ENCODE results near the gene NAGPA.

The NAGPA gene

DNA sequence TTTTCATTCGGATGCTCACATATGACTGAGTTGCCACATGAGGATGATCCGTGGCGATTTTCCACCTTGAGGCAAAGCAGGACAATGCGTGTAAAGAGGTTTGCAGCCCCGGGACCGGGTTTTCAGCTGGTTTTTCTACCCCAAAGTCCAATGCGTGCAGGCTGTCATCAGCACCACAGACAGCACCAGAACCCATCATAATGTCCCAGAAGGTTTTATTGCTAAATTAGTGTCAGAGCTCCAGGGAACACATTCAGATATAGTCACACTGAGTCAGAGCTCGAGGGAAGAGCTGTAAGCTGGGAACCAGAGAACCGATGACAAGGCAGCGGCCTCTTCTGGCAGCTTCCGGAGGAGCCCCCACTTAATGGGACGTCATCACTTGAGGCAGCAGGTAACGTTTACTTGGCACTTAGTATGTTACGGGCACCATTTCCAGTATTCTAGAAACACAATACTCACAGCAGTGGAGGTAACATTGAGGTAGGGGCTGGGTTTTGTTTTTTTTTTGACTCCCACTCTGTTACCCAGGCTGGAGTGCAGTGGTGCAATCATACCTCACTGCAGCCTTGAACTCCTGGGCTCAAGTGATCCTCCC lies 8.9 kb upstream of the NAGPA start:
- H3K4me3 Mint-ChIP-seq: no peak overlapping the region
- H3K9me3 Mint-ChIP-seq: no peaks in the 10 kb centered on the region
- H3K27me3 Mint-ChIP-seq (ENCODE audit: low read depth, poor library complexity): peaks cover 35% of the 10 kb centered on the region
- TF ChIP-seq, protein P1, sequence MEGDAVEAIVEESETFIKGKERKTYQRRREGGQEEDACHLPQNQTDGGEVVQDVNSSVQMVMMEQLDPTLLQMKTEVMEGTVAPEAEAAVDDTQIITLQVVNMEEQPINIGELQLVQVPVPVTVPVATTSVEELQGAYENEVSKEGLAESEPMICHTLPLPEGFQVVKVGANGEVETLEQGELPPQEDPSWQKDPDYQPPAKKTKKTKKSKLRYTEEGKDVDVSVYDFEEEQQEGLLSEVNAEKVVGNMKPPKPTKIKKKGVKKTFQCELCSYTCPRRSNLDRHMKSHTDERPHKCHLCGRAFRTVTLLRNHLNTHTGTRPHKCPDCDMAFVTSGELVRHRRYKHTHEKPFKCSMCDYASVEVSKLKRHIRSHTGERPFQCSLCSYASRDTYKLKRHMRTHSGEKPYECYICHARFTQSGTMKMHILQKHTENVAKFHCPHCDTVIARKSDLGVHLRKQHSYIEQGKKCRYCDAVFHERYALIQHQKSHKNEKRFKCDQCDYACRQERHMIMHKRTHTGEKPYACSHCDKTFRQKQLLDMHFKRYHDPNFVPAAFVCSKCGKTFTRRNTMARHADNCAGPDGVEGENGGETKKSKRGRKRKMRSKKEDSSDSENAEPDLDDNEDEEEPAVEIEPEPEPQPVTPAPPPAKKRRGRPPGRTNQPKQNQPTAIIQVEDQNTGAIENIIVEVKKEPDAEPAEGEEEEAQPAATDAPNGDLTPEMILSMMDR (IDR thresholded peaks at IDR 0.05): no peak
- no peak for DNase-seq
- peaks cover 23% of the 10 kb centered on the region for H3K4me1 Mint-ChIP-seq
- H3K27ac Mint-ChIP-seq: no peak overlapping the region
- H3K36me3 Mint-ChIP-seq (ENCODE audit: low read depth): no peaks in the 10 kb centered on the region

DNA sequence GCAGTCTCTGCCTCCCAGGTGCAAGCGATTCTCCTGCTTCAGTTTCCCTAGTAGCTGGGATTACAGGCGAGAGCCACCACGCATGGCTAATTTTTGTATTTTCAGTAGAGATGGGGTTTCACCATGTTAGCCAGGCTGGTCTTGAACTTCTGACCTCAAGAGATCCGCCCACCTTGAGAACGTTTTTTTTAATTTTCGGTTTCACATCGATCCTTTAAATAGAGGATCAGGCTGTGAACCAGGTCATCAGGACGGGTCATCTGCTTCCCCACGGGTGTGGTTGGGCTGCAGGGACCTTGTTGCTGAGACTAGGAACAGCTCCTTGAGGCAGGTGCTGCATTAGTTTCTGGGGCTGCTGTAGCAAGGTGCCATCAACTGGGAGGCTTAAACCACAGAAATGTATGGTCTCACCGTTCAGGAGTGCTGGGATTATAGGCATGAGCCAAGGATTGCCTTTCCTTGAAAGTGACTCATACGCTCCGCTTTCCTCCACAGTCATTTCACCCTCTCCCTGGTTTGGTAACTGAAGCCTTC lies 7.9 kb upstream of the NAGPA start:
- Mint-ChIP-seq H3K36me3 (ENCODE audit: low read depth) (no peaks in the 10 kb centered on the region), H3K27ac (no peak overlapping the region), H3K4me3 (no peak overlapping the region), H3K9me3 (no peaks in the 10 kb centered on the region), H3K4me1 (peaks cover 23% of the 10 kb centered on the region), H3K27me3 (ENCODE audit: low read depth, poor library complexity) (peaks cover 39% of the 10 kb centered on the region)
- no peak for DNase-seq
- TF ChIP-seq, protein P1 (IDR thresholded peaks at IDR 0.05): no peak

DNA sequence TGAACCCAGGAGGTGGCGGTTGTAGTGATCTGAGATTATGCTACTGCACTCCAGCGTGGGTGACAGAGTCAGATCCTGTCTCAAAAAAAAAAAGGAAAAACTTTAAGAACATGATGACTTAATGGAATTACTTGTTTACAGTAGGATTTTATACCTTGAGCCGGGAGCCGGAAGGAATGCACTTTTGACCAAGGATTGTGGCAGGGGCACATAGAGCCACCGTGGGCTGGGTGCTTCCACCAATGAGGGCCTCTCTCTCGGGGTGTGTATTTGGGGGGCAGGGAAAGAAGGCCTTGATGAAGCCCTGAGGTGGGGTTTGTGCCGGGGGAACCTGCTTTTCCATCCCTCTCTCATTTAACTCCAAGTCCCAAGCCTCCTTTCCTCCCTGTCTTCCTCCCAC lies 6.7 kb upstream of the NAGPA start:
- H3K9me3 Mint-ChIP-seq: no peaks in the 10 kb centered on the region
- TF ChIP-seq, protein P1 (IDR thresholded peaks at IDR 0.05): no peak
- peaks cover 29% of the 10 kb centered on the region for H3K4me1 Mint-ChIP-seq
- H3K4me3 Mint-ChIP-seq: no peak overlapping the region
- no peak for DNase-seq
- peaks cover 40% of the 10 kb centered on the region for H3K27me3 Mint-ChIP-seq (ENCODE audit: low read depth, poor library complexity)
- no peak overlapping the region for H3K27ac Mint-ChIP-seq
- no peaks in the 10 kb centered on the region for H3K36me3 Mint-ChIP-seq (ENCODE audit: low read depth)

DNA sequence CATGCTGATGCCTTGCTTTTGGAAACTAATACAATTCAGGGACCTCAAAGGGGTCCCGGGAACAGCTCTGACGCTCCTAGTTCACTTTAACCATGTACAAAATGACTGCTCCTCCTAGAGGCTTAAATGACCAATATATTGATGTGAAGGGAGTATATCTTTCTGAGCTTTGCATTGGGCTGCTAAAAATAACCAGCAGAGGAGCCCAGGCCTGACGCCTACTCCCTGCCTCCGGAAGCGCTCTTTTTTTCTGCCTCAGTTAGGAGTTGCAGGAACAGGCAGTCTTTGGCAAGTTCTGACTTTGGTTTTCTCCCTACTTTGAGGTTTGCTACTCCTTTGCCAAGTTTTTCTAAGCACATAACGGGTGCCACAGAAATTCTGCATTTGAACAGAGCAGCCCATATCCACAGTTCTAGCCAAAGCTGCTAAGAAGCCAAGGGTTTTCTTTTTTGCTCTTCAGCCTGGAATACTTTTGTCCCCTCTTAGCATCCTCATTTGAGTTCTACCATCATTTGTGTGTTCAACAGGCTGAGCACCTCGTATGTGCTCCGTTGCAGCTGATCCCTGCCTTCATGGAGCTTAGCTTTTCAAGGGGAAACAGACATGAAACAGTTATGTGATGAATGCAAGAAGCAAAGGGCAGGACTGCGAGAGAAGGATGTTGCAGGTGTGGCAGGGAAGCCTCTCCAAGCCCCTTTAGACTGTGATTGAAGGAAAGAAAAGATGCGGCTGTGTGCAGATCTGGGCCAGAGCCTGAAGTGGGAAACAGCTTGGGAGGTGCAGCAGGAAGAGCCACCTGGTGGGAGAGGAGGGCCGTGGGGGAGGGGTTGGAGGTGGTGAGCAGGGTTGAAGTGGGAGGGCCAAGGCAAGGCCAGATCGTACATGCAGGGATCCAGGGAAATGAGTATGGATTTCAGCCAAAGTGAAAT lies 2.8 kb upstream of the NAGPA start:
- H3K27ac Mint-ChIP-seq: no peak overlapping the region
- H3K4me1 Mint-ChIP-seq: peaks cover 43% of the 10 kb centered on the region
- H3K27me3 Mint-ChIP-seq (ENCODE audit: low read depth, poor library complexity): peaks cover 32% of the 10 kb centered on the region
- H3K36me3 Mint-ChIP-seq (ENCODE audit: low read depth): no peaks in the 10 kb centered on the region
- H3K9me3 Mint-ChIP-seq: no peaks in the 10 kb centered on the region
- no peak overlapping the region for H3K4me3 Mint-ChIP-seq
- TF ChIP-seq, protein P1 (IDR thresholded peaks at IDR 0.05): no peak
- no peak for DNase-seq

DNA sequence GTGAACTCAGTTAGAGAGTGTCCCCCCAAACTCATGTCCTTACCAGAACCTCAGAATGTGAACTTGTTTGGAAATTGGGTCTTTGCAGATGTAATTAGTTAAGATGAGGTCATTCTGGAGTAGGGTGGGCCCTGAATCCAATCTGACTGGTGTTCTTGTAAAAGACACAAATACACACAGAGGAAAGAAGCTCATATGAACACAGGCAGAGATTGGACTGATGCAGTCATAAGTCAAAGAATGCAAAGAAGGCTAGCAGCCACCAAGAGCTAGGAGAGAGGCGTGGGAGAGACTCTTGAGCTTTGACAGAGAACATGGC lies 2.1 kb upstream of the NAGPA start:
- H3K27ac Mint-ChIP-seq: no peak overlapping the region
- DNase-seq: no peak
- H3K4me3 Mint-ChIP-seq: peak overlapping the region; percentile 44
- no peaks in the 10 kb centered on the region for H3K36me3 Mint-ChIP-seq (ENCODE audit: low read depth)
- peaks cover 36% of the 10 kb centered on the region for H3K4me1 Mint-ChIP-seq
- no peaks in the 10 kb centered on the region for H3K9me3 Mint-ChIP-seq
- TF ChIP-seq, protein P1 (IDR thresholded peaks at IDR 0.05): no peak
- peaks cover 31% of the 10 kb centered on the region for H3K27me3 Mint-ChIP-seq (ENCODE audit: low read depth, poor library complexity)

All from nephron progenitor cell (in vitro differentiated cells).